Activated CD4-positive, alpha-beta T cell treated with anti-CD3 and anti-CD28 coated beads, Interleukin-2, amount 10 ng/mL, durations not matched to agents 24 days and 14 days (primary cell): ENCODE data around the gene WDR91. TPM values are rescaled to one million over a fixed set of nuclear protein-coding genes. Genes with fewer than 3 reads are reported as not detected.

Source experiments
- DNase-seq: peaks from one replicate; pipeline ENCODE4 v3.0.0; 2022
- H3K27ac Mint-ChIP-seq: one replicate; pipeline ENCODE4 v1.8.0; 2022; ENCODE audit warnings: mild to moderate bottlenecking, mixed read lengths
- H3K27me3 Mint-ChIP-seq: one replicate; pipeline ENCODE4 v1.8.0; 2022; ENCODE audit warnings: mixed read lengths
- H3K36me3 Mint-ChIP-seq: one replicate; pipeline ENCODE4 v1.8.0; 2022; ENCODE audit warnings: low read depth, mild to moderate bottlenecking, mixed read lengths
- H3K4me1 Mint-ChIP-seq: one replicate; pipeline ENCODE4 v1.8.0; 2021; ENCODE audit warnings: mixed read lengths
- H3K4me3 Mint-ChIP-seq: one replicate; pipeline ENCODE4 v1.8.0; 2022; ENCODE audit warnings: mild to moderate bottlenecking, moderate library complexity, mixed read lengths
- H3K9me3 Mint-ChIP-seq: one replicate; pipeline ENCODE4 v1.8.0; 2021; ENCODE audit warnings: mixed read lengths
- intact Hi-C: fragments of 100-400 bp; cut with micrococcal nuclease; formaldehyde crosslinking; loops from one replicate; pipeline ENCODE4 v1.15.1; 2023
- total RNA-seq: library from RNA; stranded (reverse); gene quantifications from 2 replicates; pipeline ENCODE4 v1.2.3, GENCODE V29; 2022

WDR91 gene
- total RNA-seq: 25.8 and 26.6 TPM in 2 replicates

DNA sequence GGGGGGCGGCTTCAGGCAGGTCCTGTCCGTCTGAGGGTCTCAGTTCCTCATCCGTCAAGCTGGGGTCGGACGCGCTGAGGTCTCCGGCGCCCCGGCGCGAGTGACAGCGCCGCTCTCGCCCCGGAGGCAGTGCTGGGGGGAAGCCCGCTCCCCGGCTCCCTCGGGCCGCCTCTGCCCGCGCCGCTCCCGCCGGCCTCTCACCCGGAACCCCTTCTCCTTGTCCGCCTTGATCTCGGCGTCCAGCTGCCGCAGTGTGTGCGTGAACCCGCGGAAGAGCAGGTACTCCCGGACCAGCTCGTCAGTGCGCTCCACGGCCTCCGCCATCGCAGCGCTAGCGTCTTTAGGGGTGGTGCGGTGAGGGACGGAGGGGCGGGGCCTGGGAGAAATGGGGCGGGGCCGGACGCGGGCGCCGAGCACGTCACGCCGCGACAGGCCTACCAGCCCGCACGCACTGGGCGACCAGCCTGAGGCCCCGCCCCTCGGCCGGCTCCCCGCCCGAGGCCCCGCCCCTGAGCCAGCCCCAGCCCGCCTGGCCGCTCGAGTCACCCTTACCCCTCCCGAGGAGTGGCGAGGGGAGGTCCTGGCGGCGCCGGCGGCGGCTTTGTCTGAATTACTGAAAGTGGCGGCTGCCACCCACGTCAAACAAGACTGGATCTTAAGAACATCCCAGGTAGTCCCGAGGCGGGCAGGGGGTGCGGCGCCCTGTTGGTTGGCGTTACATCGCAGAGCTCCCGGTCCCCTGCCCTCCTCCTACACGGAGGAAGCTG is at the start of gene WDR91:
WDR91 (minus strand) TSS at position 348 of the 767 bp plus-strand sequence; CDS start at position 324, 24 bp downstream.
- H3K9me3 Mint-ChIP-seq: no peaks in the 10 kb centered on the region
- H3K36me3 Mint-ChIP-seq: peaks cover 10% of the 10 kb centered on the region
- H3K4me1 Mint-ChIP-seq: peaks cover 29% of the 10 kb centered on the region
- peak; percentile 96 for DNase-seq
- no peaks in the 10 kb centered on the region for H3K27me3 Mint-ChIP-seq
- peak within 1 kb of the TSS; percentile 98 for H3K27ac Mint-ChIP-seq
- intact Hi-C loops: loop anchor here (1.0 to 5.0 kb wide), 7 partner anchors 41 to 766 kb away; partner anchors contain the start of genes AGBL3, BPGM, CNOT4 and CYREN
- H3K4me3 Mint-ChIP-seq: peak within 1 kb of the TSS; percentile 95

DNA sequence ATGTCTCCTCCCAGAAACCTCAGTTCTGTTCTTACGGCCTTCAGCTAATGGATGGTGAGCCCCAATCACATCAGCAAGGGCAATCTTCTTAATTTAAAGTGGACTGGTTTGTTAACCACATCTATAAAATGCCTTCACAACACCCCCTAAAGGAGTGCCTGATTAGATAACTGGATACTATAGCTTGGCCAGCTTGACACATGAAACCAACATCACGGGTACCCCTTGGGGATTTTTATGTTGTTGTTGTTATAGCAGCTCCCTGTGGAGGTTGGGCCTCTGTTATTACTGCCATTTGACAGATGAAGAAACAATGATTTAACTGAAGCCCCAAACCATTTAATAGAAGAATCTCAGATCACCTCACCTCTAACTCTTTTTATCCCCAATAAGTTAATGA is 49.1 kb upstream of the WDR91 start:
- no peaks in the 10 kb centered on the region for H3K27me3 Mint-ChIP-seq
- no peak overlapping the region for H3K27ac Mint-ChIP-seq

DNA sequence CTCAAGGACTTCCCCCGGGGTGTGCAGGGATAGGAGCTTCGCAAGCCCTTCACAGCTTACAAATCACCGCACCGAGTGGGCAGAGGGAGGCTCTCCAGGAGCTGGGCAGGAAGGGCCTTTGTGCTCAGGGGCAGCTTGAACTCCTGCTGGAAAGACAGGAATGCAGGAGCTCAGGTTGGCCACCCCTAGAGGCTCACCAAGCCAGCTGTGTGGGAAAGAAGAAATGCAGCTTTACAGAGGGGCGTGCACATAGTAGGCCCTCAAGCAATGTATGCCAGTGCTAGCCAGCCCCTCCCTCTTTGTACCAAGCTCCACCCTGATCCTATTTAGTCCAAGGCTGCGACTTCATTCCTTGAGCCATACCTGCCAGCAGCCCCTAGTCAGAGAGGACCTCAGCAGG is 48.4 kb upstream of the WDR91 start:
- Mint-ChIP-seq H3K36me3 (no peaks in the 10 kb centered on the region), H3K4me1 (no peaks in the 10 kb centered on the region), H3K9me3 (no peaks in the 10 kb centered on the region), H3K4me3 (no peak overlapping the region), H3K27me3 (no peaks in the 10 kb centered on the region), H3K27ac (no peak overlapping the region)
- intact Hi-C loops: no loop called here
- DNase-seq: no peak

More for the DNA sequence above, 49.1 kb upstream of the WDR91 start:
- H3K4me1 Mint-ChIP-seq: no peaks in the 10 kb centered on the region
- no peaks in the 10 kb centered on the region for H3K9me3 Mint-ChIP-seq
- H3K36me3 Mint-ChIP-seq: no peaks in the 10 kb centered on the region
- no peak for DNase-seq
- intact Hi-C loops: no loop called here
- no peak overlapping the region for H3K4me3 Mint-ChIP-seq

DNA sequence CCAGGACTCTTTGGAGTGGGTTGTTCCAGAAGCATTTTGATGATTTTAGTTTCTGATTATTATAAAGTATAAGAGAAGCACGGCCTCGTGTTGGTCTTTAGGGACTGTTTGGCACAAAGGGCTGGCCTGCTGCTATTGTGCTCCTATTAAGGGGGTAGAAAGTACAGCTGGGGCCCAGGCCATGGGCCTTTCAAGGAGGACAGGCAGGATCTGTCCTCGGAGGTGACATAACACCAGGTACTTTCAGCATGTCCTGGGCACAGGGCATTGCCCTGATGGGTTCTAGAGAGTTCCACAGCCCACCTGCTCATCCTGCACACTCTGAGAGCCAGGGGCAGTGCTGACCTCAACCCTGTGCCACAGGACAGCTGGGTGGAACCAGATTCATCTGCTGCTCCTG is 47.3 kb upstream of the WDR91 start:
- Mint-ChIP-seq H3K27me3 (no peaks in the 10 kb centered on the region), H3K4me3 (no peak overlapping the region), H3K9me3 (no peaks in the 10 kb centered on the region), H3K4me1 (no peaks in the 10 kb centered on the region), H3K27ac (no peak overlapping the region), H3K36me3 (no peaks in the 10 kb centered on the region)
- intact Hi-C loops: no loop called here
- DNase-seq: no peak

DNA sequence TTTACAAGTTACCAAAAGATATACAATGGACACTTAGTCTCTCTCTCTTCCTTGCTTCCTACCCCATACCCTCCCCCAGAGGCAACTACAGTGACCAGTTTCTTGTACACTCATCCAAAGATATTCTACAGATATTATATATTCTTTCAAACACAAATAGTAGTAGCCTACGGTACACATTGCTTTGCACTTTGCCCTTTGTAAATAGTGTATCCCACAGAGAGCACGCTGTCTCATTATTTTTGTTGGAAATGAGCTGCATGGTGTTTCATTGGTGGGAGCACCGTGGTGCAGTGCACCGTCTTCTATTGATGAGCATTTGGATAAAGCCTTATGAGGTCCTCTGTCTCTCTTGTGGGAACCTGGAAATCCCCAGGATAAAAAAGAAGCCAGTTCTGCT is 46.5 kb upstream of the WDR91 start:
- no peak overlapping the region for H3K4me3 Mint-ChIP-seq
- H3K36me3 Mint-ChIP-seq: no peaks in the 10 kb centered on the region
- H3K27me3 Mint-ChIP-seq: no peaks in the 10 kb centered on the region
- H3K9me3 Mint-ChIP-seq: no peaks in the 10 kb centered on the region
- no peak for DNase-seq
- intact Hi-C loops: no loop called here
- H3K4me1 Mint-ChIP-seq: no peaks in the 10 kb centered on the region
- H3K27ac Mint-ChIP-seq: no peak overlapping the region

DNA sequence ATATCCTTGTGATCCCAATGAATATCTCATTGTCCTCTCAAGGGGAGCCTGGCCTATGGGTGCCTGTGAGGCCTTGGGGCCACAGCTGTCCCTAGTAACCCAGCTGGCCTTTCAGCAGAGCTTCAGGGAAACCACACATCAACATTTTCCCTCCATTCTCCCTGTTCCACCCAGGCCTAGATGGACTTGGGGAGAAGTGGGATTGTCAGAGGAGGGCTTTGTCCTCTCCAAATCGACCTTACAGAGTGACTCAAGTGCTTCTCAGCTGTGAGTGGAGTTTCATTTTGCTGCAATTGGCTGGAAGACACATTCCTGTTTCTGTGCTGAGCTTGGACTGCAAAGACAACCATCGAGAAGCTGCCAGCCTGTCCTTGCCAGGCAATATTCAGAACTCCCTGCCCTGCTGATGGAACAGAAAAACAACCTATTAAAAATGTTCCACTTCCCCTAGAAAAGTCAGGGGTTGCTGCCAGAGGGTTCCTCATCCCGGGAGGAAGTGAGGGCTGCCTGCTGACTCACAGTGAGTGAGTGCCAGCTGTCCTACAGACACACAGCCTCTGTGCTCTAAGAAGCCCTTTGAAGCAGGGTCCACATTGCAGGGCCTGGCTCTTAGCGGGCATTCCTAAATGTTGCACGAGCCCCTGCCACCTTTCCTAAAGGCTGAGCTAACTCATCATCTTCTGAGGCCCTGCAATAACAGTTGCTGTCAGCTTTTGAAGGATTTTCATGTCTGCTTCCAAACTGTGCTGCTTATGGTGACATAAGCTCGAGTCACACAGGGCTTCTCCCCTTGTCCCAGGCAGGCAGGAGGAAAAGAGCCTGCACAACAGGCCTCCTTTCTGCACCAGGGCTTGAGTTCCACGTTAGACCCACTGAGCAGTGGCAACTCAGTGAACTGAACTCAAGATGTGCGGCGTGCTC is 42.8 kb upstream of the WDR91 start:
- Mint-ChIP-seq H3K27ac (no peak overlapping the region), H3K9me3 (no peaks in the 10 kb centered on the region), H3K27me3 (no peaks in the 10 kb centered on the region), H3K4me3 (no peak overlapping the region), H3K36me3 (no peaks in the 10 kb centered on the region), H3K4me1 (peaks cover 3% of the 10 kb centered on the region)
- DNase-seq: no peak
- intact Hi-C loops: no loop called here

DNA sequence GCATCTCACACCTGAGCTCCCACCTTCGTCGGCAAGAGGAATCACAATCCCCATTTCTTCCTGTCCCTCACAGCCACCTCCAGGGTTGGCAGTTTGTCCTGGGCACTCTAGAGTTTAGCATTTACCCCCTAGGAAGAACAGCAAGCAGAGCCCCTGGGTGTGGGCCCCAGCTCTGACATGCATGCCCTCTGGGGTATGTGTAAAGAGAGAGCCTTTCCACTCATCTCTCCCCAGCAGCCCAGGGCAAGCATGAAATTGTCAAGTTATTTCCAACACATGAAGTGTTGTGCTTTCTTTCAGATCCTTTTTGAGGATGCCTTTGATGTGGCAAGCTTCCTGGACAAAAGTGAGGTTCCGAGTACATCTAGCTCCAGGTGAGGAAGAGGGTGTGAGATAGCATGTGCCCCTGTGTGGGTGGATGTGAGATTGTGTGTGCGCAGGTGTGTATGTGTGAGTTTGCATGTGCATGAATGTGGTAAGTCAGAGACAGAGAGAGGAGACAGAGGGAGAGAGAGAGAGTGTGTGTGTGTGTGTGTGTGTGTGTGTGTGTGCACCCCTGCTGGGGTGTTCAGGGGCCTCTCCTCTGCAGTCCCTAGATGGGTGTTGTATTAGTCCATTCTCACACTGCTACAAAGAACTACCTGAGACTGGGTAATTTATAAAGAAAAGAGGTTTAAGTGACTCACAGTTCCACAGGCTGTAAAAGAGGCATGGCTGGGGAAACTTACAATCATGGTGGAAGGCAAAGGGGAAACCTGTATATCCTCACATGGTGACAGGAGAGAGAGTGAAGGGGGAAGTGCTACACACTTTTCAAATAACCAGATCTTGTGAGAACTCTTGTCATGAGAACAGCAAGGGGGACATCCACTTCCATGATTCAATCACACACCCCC is 40.4 kb upstream of the WDR91 start:
- Mint-ChIP-seq H3K27ac (no peak overlapping the region), H3K9me3 (no peaks in the 10 kb centered on the region), H3K27me3 (no peaks in the 10 kb centered on the region), H3K36me3 (no peaks in the 10 kb centered on the region), H3K4me1 (peaks cover 3% of the 10 kb centered on the region), H3K4me3 (no peak overlapping the region)
- DNase-seq: no peak
- intact Hi-C loops: no loop called here

DNA sequence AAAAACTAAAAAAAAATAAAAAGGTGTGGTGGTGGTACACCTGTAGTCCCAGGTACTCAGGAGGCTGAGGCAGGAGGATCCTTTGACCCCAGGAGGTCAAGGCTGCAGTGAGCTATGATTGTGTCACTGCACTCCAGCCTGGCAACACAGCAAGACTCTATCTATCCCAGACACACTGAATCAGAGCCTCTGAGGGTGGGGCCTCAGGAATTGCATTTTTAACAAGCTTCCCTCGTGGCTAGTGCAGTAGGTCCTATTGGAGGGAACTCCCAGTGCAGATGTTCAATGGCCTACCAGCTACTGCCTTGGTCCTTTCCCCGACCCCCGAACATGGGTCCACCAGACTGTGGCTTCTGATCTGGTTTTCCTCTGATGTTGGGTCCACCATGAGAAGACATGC is 37.2 kb upstream of the WDR91 start:
- Mint-ChIP-seq H3K4me1 (peaks cover 3% of the 10 kb centered on the region), H3K27me3 (peaks cover 5% of the 10 kb centered on the region), H3K9me3 (no peaks in the 10 kb centered on the region), H3K36me3 (no peaks in the 10 kb centered on the region), H3K27ac (no peak overlapping the region), H3K4me3 (no peak overlapping the region)
- intact Hi-C loops: no loop called here
- DNase-seq: no peak

DNA sequence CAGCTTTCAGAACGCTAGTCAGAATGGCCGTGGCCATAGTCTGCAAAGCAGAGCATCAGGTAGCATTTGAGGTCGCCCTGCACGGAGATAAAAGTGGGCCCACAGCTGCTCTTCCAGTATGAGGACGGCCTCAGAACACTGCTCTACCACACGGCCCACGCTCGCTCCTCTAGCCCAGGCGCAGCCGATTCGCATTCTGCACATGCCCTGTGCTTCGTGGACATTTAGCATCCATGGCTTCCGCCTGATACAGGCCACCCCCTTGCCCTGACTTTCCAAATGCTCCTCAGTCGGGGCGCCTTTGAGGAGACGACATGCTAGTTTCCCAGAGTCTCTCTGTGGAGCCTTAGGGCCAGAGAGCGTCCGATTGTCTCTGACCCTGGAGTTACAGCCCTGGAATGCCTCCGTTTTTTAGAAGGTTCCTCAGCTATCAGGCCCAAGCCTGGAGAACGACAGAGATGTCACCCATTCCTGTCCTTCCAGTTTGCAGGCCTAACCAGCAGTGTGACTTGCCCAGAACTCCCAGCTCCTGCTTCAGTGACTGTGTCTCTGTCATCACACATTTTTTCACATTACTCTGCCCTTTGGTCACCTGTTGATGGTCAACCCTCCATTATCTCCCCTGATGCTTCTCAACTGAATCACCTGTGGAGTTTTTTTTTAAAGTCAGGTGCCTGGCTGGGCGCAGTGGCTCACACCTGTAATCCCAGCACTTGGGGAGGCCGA is 36.6 kb upstream of the WDR91 start:
- Mint-ChIP-seq H3K36me3 (no peaks in the 10 kb centered on the region), H3K27ac (no peak overlapping the region), H3K9me3 (no peaks in the 10 kb centered on the region), H3K4me3 (no peak overlapping the region), H3K27me3 (peaks cover 6% of the 10 kb centered on the region), H3K4me1 (peaks cover 3% of the 10 kb centered on the region)
- intact Hi-C loops: no loop called here
- DNase-seq: no peak

DNA sequence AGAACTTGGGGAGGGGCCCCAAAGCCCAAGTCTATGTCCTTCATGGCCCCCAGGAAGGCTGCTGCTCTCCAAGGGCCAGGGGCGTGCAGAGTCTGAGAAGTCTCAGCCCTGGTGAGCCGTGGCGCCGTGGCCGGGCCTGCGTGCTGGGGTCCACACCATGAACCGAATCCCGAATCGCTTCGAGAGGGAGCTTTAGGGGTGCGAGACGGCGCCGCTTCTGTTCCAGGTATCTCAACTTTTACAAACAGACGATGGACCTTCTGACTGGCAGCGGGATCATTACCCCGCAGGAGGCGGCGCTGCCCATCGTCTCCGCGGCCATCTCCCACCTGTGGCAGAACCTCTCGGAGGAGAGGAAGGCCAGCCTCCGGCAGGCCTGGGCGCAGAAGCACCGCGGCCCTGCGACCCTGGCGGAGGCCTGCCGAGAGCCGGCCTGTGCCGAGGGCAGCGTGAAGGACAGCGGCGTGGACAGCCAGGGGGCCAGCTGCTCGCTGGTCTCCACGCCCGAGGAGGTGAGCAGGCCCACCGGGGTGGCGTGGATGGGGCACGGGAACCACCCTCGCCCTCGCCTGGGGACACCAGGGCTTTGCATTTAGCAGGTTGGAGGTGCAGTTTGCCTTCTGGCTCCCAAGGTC is 35.0 kb upstream of the WDR91 start:
- Mint-ChIP-seq H3K9me3 (no peaks in the 10 kb centered on the region), H3K4me1 (no peaks in the 10 kb centered on the region), H3K27ac (no peak overlapping the region), H3K27me3 (peaks cover 10% of the 10 kb centered on the region), H3K4me3 (no peak overlapping the region), H3K36me3 (no peaks in the 10 kb centered on the region)
- intact Hi-C loops: no loop called here
- DNase-seq: no peak

DNA sequence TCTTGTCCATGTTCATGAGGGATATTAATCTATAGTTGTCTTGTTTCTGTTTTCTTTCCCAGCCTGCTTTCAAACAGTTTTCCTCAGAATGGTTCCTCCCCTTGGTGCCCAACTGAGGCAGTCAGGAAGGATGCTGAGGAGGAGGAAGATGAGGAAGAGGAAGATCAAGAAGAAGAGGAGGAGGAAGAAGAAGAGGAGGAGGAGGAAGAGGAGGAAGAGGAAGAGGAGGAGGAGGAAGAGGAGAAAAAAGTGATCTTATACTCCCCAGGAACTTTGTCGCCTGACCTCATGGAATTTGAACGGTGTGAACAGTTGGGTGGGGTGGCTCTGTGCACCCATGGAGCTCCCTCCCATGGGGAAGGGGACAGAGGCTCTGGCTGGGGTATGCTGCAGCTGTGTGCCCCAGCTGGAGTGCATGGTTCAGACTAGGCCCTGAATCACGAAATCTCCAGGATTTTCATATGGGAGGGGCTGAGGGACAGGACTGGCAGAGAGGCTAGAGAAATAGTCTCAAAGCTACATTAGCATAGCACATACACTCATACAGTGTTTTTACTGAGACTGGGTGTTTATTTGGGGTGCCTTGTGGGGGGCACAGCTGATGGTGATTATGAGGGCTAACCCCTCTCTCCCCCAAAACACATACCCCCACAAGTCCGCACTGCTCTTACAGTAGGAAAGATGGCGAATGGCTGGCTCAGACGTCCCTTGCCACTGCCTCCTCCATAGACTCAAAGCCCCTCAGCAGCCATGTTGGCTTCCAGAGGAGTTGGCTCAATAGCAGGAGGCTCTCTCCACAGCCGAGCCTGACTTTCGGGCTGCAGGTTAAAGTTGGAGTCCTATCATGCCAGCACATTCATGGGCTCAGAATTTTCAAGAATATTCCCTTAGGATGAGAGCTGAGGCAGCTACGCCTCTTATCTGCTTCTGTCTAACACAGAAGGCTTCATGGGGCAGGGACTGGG is 34.2 kb upstream of the WDR91 start:
- H3K9me3 Mint-ChIP-seq: no peaks in the 10 kb centered on the region
- intact Hi-C loops: no loop called here

More for the DNA sequence above, 34.2 kb upstream of the WDR91 start:
- H3K27ac Mint-ChIP-seq: no peak overlapping the region
- DNase-seq: no peak
- H3K27me3 Mint-ChIP-seq: peaks cover 10% of the 10 kb centered on the region
- no peak overlapping the region for H3K4me3 Mint-ChIP-seq
- no peaks in the 10 kb centered on the region for H3K4me1 Mint-ChIP-seq
- no peaks in the 10 kb centered on the region for H3K36me3 Mint-ChIP-seq
